ENCODE data around the gene ADAMTS17. TPM values are rescaled to one million over a fixed set of nuclear protein-coding genes. Genes with fewer than 3 reads are reported as not detected.

The ADAMTS17 gene
- total RNA-seq, 1 donor from 2014 or later, result 2.3 TPM

- ATAC-seq (peak; percentile 64), DNase-seq (ENCODE audit: low spot score) (no peak)
- intact Hi-C loops (cut with DNase I), result no loop called here
Measured at GRCh38 chr15:100215031-100215842, 126.5 kb downstream of the ADAMTS17 start.

GRCh38 chr15:100211855-100212850 lies 129.6 kb downstream of the ADAMTS17 start:
- no peak for ATAC-seq

GRCh38 chr15:100210338-100210737 lies 131.4 kb downstream of the ADAMTS17 start:
- intact Hi-C loops (cut with DNase I), result no loop called here
- DNase-seq (ENCODE audit: low spot score), result no peak
- ATAC-seq, result peak; percentile 92

More at GRCh38 chr15:100211855-100212850, 129.6 kb downstream of the ADAMTS17 start:
- intact Hi-C loops (cut with DNase I), result no loop called here
- no peak for DNase-seq (ENCODE audit: low spot score)

GRCh38 chr15:100208921-100209603 lies 132.7 kb downstream of the ADAMTS17 start:
- DNase-seq (ENCODE audit: low spot score) (no peak), ATAC-seq (no peak)
- intact Hi-C loops (cut with DNase I), result no loop called here

- DNase-seq (ENCODE audit: low spot score) (no peak), ATAC-seq (no peak)
- intact Hi-C loops (cut with DNase I), result no loop called here
Measured at GRCh38 chr15:100207053-100207452, 134.7 kb downstream of the ADAMTS17 start.

- DNase-seq (ENCODE audit: low spot score) (no peak), ATAC-seq (no peak)
- intact Hi-C loops (cut with DNase I), result no loop called here
Measured at GRCh38 chr15:100206643-100207042, 135.1 kb downstream of the ADAMTS17 start.

GRCh38 chr15:100205549-100206295 lies 136.1 kb downstream of the ADAMTS17 start:
- intact Hi-C loops (cut with DNase I), result no loop called here
- no peak for ATAC-seq
- DNase-seq (ENCODE audit: low spot score), result no peak

GRCh38 chr15:100204771-100205170 lies 137.0 kb downstream of the ADAMTS17 start:
- intact Hi-C loops (cut with DNase I), result no loop called here
- DNase-seq (ENCODE audit: low spot score) (no peak), ATAC-seq (no peak)

- intact Hi-C loops (cut with DNase I), result no loop called here
Measured at GRCh38 chr15:100204211-100204610, 137.6 kb downstream of the ADAMTS17 start.

GRCh38 chr15:100202309-100202960 lies 139.3 kb downstream of the ADAMTS17 start:
- ATAC-seq (no peak), DNase-seq (ENCODE audit: low spot score) (no peak)
- intact Hi-C loops (cut with DNase I), result no loop called here

More at GRCh38 chr15:100204211-100204610, 137.6 kb downstream of the ADAMTS17 start:
- ATAC-seq (no peak), DNase-seq (ENCODE audit: low spot score) (no peak)

GRCh38 chr15:100201376-100202280 lies 140.1 kb downstream of the ADAMTS17 start:
- ATAC-seq (peak; percentile 19), DNase-seq (ENCODE audit: low spot score) (no peak)
- intact Hi-C loops (cut with DNase I), result no loop called here

GRCh38 chr15:100200287-100200880 lies 141.4 kb downstream of the ADAMTS17 start:
- intact Hi-C loops (cut with DNase I), result no loop called here
- DNase-seq (ENCODE audit: low spot score) (no peak), ATAC-seq (no peak)

- DNase-seq (ENCODE audit: low spot score) (no peak), ATAC-seq (no peak)
- intact Hi-C loops (cut with DNase I), result no loop called here
Measured at GRCh38 chr15:100199711-100200286, 142.0 kb downstream of the ADAMTS17 start.

- ATAC-seq, result no peak
- intact Hi-C loops (cut with DNase I), result no loop called here
- no peak for DNase-seq (ENCODE audit: low spot score)
Measured at GRCh38 chr15:100198442-100198841, 143.3 kb downstream of the ADAMTS17 start.

GRCh38 chr15:100196326-100197058 lies 145.3 kb downstream of the ADAMTS17 start:
- DNase-seq (ENCODE audit: low spot score) (no peak), ATAC-seq (no peak)
- intact Hi-C loops (cut with DNase I), result no loop called here

GRCh38 chr15:100194996-100195395 lies 146.8 kb downstream of the ADAMTS17 start:
- intact Hi-C loops (cut with DNase I), result no loop called here
- no peak for ATAC-seq
- DNase-seq (ENCODE audit: low spot score), result no peak
